Stimulated activated CD4-positive, alpha-beta T cell treated with anti-CD3 and anti-CD28 coated beads, Interleukin-15, amount 100 ng/mL, for 48 hours (primary cell): ENCODE results near the gene KCNK15.

Experiments
- DNase-seq, 2 donors: peaks; one replicate each; pipeline ENCODE4 v3.0.0-alpha.2; 2020; ENCODE audit warnings: low read depth in 2 of 2

The KCNK15 gene

GRCh38 chr20:44736170-44737021 lies 9.3 kb upstream of the KCNK15 start:
- DNase-seq = peak in 1 of 2 donors; percentile 9

GRCh38 chr20:44737116-44737515 lies 8.5 kb upstream of the KCNK15 start:
- no peak for DNase-seq

- peak in 1 of 2 donors; percentile 39 for DNase-seq
Measured at GRCh38 chr20:44738813-44739477, 6.7 kb upstream of the KCNK15 start.

- DNase-seq = no peak
Measured at GRCh38 chr20:44739942-44740341, 5.7 kb upstream of the KCNK15 start.

GRCh38 chr20:44742304-44743079 lies 3.2 kb upstream of the KCNK15 start:
- no peak for DNase-seq

- DNase-seq = no peak
Measured at GRCh38 chr20:44743080-44743701, 2.5 kb upstream of the KCNK15 start.

- DNase-seq = no peak
Measured at GRCh38 chr20:44743916-44744655, 1.6 kb upstream of the KCNK15 start.

GRCh38 chr20:44745122-44745597 lies 505 bp upstream of the KCNK15 start:
- no peak for DNase-seq

- no peak for DNase-seq
Measured at GRCh38 chr20:44746367-44747165, 901 bp downstream of the KCNK15 start.

- DNase-seq = peak; percentile 51 to 63
Measured at GRCh38 chr20:44747166-44748004, 1.7 kb downstream of the KCNK15 start.

- no peak for DNase-seq
Measured at GRCh38 chr20:44748005-44748370, 2.3 kb downstream of the KCNK15 start.

- DNase-seq = no peak
Measured at GRCh38 chr20:44750081-44750805, 4.6 kb downstream of the KCNK15 start.

- no peak for DNase-seq
Measured at GRCh38 chr20:44752099-44752931, 6.7 kb downstream of the KCNK15 start.

GRCh38 chr20:44754554-44754953 lies 8.9 kb downstream of the KCNK15 start:
- DNase-seq = no peak

- no peak for DNase-seq
Measured at GRCh38 chr20:44756011-44756688, 10.5 kb downstream of the KCNK15 start.

GRCh38 chr20:44756956-44757355 lies 11.3 kb downstream of the KCNK15 start:
- DNase-seq = no peak
